Astrocyte (in vitro differentiated cells and primary cell): Measurements from ENCODE around the gene PYGL. TPM values are rescaled to one million over a fixed set of nuclear protein-coding genes. Genes with fewer than 3 reads are reported as not detected.
"Not testable (repeated sequence)": the region's sequence is repeated elsewhere in the genome, so short reads cannot be mapped to it uniquely, and the experiment has no call there.

Experiments used
- DNase-seq: peaks from one replicate; pipeline ENCODE4 v3.0.0-alpha.2; 2010; ENCODE audit warnings: low read depth
- FAIRE-seq: peaks from 2 replicates; lab custom pipeline; 2011; peaks lifted over from hg19 to GRCh38; lab: Jason Lieb, UNC
- H2AFZ ChIP-seq: 2 replicates; pipeline ENCODE4 v1.6.0; 2012; ENCODE audit warnings: low read depth, low read length, inconsistent platforms
- H3K27ac ChIP-seq: 2 replicates; pipeline ENCODE4 v1.5.1; 2011; ENCODE audit warnings: low read depth, low read length, inconsistent platforms
- H3K27me3 ChIP-seq: 2 replicates; pipeline ENCODE4 v1.6.0; 2011; ENCODE audit warnings: low read length, inconsistent platforms; ENCODE audit not compliant: insufficient read depth
- H3K36me3 ChIP-seq: 2 replicates; pipeline ENCODE4 v1.5.1; 2011; ENCODE audit warnings: low read length, inconsistent platforms; ENCODE audit not compliant: insufficient read depth
- H3K4me1 ChIP-seq: 2 replicates; pipeline ENCODE4 v1.5.1; 2011; ENCODE audit warnings: low read length, inconsistent platforms; ENCODE audit not compliant: insufficient read depth
- H3K4me2 ChIP-seq: 2 replicates; pipeline ENCODE4 v1.6.0; 2012; ENCODE audit warnings: low read length, inconsistent platforms
- H3K4me3 ChIP-seq: 2 replicates; pipeline ENCODE4 v1.5.1; 2011; ENCODE audit warnings: low read depth, mild to moderate bottlenecking, low read length, inconsistent platforms; ENCODE audit not compliant: insufficient read depth
- H3K79me2 ChIP-seq: 2 replicates; pipeline ENCODE4 v1.6.0; 2012; ENCODE audit warnings: mild to moderate bottlenecking, low read length, inconsistent platforms; ENCODE audit not compliant: insufficient read depth
- H3K9ac ChIP-seq: 2 replicates; pipeline ENCODE4 v1.6.0; 2012; ENCODE audit warnings: mild to moderate bottlenecking, low read length, inconsistent platforms
- H3K9me3 ChIP-seq: 2 replicates; pipeline ENCODE4 v1.5.1; 2012; ENCODE audit warnings: low read depth, mild to moderate bottlenecking, low read length, inconsistent platforms; ENCODE audit not compliant: insufficient read depth
- H4K20me1 ChIP-seq: 2 replicates; pipeline ENCODE4 v1.6.0; 2012; ENCODE audit warnings: low read length, inconsistent platforms; ENCODE audit not compliant: insufficient read depth
- H3K27ac Mint-ChIP-seq: one replicate; pipeline ENCODE4 v1.8.0; 2021; ENCODE audit warnings: mild to moderate bottlenecking, mixed read lengths; ENCODE audit not compliant: unreplicated experiment
- H3K27me3 Mint-ChIP-seq: one replicate; pipeline ENCODE4 v1.8.0; 2021; ENCODE audit warnings: low read depth, mixed read lengths; ENCODE audit not compliant: unreplicated experiment
- H3K36me3 Mint-ChIP-seq: one replicate; pipeline ENCODE4 v1.8.0; 2021; ENCODE audit warnings: low read depth, mixed read lengths; ENCODE audit not compliant: unreplicated experiment
- H3K4me1 Mint-ChIP-seq: one replicate; pipeline ENCODE4 v1.8.0; 2021; ENCODE audit warnings: low read depth, mixed read lengths; ENCODE audit not compliant: unreplicated experiment
- H3K4me3 Mint-ChIP-seq: one replicate; pipeline ENCODE4 v1.8.0; 2021; ENCODE audit warnings: mild to moderate bottlenecking, moderate library complexity, mixed read lengths; ENCODE audit not compliant: unreplicated experiment
- H3K9me3 Mint-ChIP-seq: one replicate; pipeline ENCODE4 v1.8.0; 2021; ENCODE audit warnings: mild to moderate bottlenecking, mixed read lengths; ENCODE audit not compliant: unreplicated experiment
- EZH2 ChIP-seq: IDR thresholded peaks from 2 replicates; pipeline ENCODE4 v1.6.1; 2012; ENCODE audit warnings: mild to moderate bottlenecking, low read length, inconsistent platforms; ENCODE audit not compliant: insufficient read depth
- total RNA-seq: library from RNA; stranded (reverse); gene quantifications from 2 replicates; pipeline ENCODE4 v1.2.1, GENCODE V29; 2021
- TF ChIP-seq, protein P1 (sequence below): IDR thresholded peaks from 2 replicates; pipeline ENCODE4 v1.5.1; 2011; ENCODE audit warnings: low read depth, mild to moderate bottlenecking, inconsistent platforms, low read length, moderate library complexity; ENCODE audit not compliant: insufficient read depth

Gene PYGL
- total RNA-seq, 1 donor from 2014 or later, result 97.6 TPM

GRCh38 chr14:50943261-50943942 is 881 bp downstream of the PYGL start:
- peak overlapping the region; percentile 83 for H3K9ac ChIP-seq
- TF ChIP-seq, protein P1, sequence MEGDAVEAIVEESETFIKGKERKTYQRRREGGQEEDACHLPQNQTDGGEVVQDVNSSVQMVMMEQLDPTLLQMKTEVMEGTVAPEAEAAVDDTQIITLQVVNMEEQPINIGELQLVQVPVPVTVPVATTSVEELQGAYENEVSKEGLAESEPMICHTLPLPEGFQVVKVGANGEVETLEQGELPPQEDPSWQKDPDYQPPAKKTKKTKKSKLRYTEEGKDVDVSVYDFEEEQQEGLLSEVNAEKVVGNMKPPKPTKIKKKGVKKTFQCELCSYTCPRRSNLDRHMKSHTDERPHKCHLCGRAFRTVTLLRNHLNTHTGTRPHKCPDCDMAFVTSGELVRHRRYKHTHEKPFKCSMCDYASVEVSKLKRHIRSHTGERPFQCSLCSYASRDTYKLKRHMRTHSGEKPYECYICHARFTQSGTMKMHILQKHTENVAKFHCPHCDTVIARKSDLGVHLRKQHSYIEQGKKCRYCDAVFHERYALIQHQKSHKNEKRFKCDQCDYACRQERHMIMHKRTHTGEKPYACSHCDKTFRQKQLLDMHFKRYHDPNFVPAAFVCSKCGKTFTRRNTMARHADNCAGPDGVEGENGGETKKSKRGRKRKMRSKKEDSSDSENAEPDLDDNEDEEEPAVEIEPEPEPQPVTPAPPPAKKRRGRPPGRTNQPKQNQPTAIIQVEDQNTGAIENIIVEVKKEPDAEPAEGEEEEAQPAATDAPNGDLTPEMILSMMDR, result no peak
- no peak for TF ChIP-seq EZH2
- H3K27ac ChIP-seq, result no peak overlapping the region
- no peaks in the 10 kb centered on the region for H3K36me3 ChIP-seq
- Mint-ChIP-seq H3K27me3 (no peaks in the 10 kb centered on the region), H3K9me3 (no peaks in the 10 kb centered on the region), H3K4me3 (peak overlapping the region; percentile 95), H3K27ac (peak overlapping the region; percentile 80), H3K4me1 (peaks cover 25% of the 10 kb centered on the region), H3K36me3 (no peaks in the 10 kb centered on the region)
- peak overlapping the region; percentile 78 for H3K4me3 ChIP-seq
- no peaks in the 10 kb centered on the region for H3K79me2 ChIP-seq
- H3K27me3 ChIP-seq, result no peaks in the 10 kb centered on the region
- peak overlapping the region; percentile 90 for H3K4me2 ChIP-seq
- H2AFZ ChIP-seq, result peak overlapping the region; percentile 100
- H3K4me1 ChIP-seq, result peaks cover 11% of the 10 kb centered on the region
- no peak for FAIRE-seq
- no peaks in the 10 kb centered on the region for H4K20me1 ChIP-seq
- peak; percentile 52 for DNase-seq
- no peaks in the 10 kb centered on the region for H3K9me3 ChIP-seq

DNA sequence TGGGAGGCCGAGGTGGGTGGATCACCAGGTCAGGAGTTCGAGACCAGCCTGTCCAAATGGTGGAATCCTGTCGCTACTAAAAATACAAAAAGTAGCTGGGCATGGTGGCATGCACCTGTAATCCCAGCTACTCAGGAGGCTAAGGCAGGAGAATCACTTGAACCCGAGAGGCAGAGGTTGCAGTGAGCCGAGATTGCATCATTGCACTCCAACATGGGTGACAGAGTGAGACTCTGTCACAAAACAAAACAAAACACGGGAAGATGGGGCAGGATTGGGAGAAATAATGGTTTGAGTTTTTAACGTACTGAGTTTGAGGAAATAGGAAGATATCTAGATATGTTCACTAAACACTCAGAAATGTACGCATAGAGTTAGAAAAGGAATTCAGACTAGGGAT is 2.6 kb downstream of the PYGL start:
- Mint-ChIP-seq H3K4me1 (peaks cover 30% of the 10 kb centered on the region), H3K27ac (peak overlapping the region; percentile 3), H3K4me3 (peak overlapping the region; percentile 36)
- not testable (repeated sequence) for H3K9me3 ChIP-seq, H3K27me3 ChIP-seq, H3K4me2 ChIP-seq, H3K9me3 Mint-ChIP-seq, H3K4me3 ChIP-seq, H3K27ac ChIP-seq, H3K36me3 ChIP-seq, H4K20me1 ChIP-seq, H3K79me2 ChIP-seq, H3K9ac ChIP-seq, H3K36me3 Mint-ChIP-seq, FAIRE-seq, DNase-seq, H2AFZ ChIP-seq, H3K27me3 Mint-ChIP-seq
- H3K4me1 ChIP-seq, result peaks cover 11% of the 10 kb centered on the region

DNA sequence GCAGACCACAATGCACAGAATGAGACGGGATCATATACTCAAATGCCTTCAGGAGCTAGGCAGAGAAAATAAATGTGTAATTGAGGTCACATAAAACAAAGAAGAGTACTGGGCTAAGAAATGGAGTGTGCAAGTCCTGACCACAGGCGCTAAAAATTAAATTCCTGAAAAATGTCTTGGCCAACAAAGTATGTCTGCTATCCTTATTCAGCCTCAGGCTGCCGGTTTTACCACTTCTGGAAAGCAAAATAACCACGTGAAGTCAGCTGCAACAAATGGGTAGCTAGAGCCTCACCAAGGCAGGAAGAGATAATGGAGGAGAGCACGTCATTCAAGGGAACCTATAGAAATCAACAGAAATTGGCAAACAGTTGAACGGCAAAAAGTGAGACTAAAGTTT is 3.1 kb downstream of the PYGL start:
- FAIRE-seq, result no peak

More for the DNA sequence above, 3.1 kb downstream of the PYGL start:
- Histone ChIP-seq H3K4me1 (peaks cover 11% of the 10 kb centered on the region), H4K20me1 (no peaks in the 10 kb centered on the region), H3K27me3 (no peaks in the 10 kb centered on the region), H3K9ac (no peak overlapping the region), H3K27ac (no peak overlapping the region), H3K79me2 (no peaks in the 10 kb centered on the region), H3K4me3 (no peak overlapping the region), H3K9me3 (no peaks in the 10 kb centered on the region), H3K4me2 (no peak overlapping the region), H2AFZ (no peak overlapping the region), H3K36me3 (no peaks in the 10 kb centered on the region)
- peak; percentile 92 for DNase-seq
- Mint-ChIP-seq H3K4me1 (peaks cover 29% of the 10 kb centered on the region), H3K27ac (no peak overlapping the region), H3K9me3 (no peaks in the 10 kb centered on the region), H3K27me3 (no peaks in the 10 kb centered on the region), H3K4me3 (peak overlapping the region; percentile 36), H3K36me3 (no peaks in the 10 kb centered on the region)
- TF ChIP-seq, protein P1, result no peak
- TF ChIP-seq EZH2, result no peak
